ENCODE results near the gene COTL1. TPM values are rescaled to one million over a fixed set of nuclear protein-coding genes. Genes with fewer than 3 reads are reported as not detected.

COTL1 gene
- total and polyA plus RNA-seq, 9 of the 15 experiments (the other 6 are each of a cell fraction or from before 2014, with no cell fraction given) = 27.7 to 185 (median 72.5) TPM

DNA sequence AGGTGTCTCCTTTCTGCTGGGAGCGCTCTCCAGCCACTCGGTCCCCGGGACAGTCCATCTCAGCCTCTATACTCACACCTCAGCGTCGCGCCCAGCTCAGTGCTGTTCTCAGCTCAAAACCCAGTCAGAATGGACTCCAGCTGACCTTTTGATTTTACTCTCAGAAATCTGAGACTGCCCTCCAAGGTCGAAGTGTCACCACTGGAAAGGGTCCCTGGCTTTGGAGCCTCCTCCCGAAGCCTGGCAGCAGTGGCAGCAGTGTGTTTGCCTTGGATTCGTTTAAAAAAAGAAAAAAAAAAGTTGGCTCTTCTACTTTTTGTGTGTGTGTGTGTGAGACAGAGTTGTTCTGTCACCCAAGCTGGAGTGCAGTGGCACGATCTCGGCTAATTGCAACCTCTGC, 40.8 kb upstream of the COTL1 start (continued):
- TF ChIP-seq YBX1 (IDR thresholded peaks at IDR 0.05) = no peak
- no peak for TF ChIP-seq RBM17 (IDR thresholded peaks at IDR 0.05; ENCODE audit: borderline replicate concordance, low read depth, low read length)
- TF ChIP-seq ZC3H8 (IDR thresholded peaks at IDR 0.05) = no peak

DNA sequence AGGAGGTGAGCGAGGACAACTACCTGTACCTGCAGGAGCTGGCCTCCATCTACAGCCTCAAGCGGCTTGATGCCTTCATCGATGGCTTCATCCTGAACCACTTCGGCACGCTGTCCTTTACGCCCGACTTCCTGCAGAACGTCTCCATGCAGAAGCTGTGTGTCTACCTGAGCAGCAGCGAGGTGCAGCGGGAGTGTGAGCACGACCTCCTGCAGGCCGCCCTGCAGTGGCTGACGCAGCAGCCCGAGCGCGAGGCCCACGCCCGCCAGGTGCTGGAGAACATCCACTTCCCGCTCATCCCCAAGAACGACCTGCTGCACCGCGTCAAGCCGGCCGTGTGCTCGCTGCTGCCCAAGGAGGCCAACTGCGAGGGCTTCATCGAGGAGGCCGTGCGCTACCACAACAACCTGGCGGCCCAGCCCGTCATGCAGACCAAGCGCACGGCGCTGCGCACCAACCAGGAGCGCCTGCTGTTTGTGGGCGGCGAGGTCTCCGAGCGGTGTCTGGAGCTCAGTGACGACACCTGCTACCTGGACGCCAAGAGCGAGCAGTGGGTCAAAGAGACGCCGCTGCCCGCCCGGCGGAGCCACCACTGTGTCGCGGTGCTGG, 39.5 kb upstream of the COTL1 start:
- H3K79me2 ChIP-seq (ENCODE audit: control insufficient read depth, insufficient read depth, low read length) = no peaks in the 10 kb centered on the region
- DNase-seq (ENCODE audit: extremely low read depth in 1 of 4, low spot score in 3 of 4) = no peak
- H3K4me1 ChIP-seq (replicated peaks in 1 of 2; ENCODE audit: control insufficient read depth in 2 of 2, insufficient read depth in 2 of 2, low read length in 2 of 2) = peaks cover 0 to 4% of the 10 kb centered on the region in 2 experiments; a peak in 1 of 5 replicates
- ATAC-seq = no peak
- H4K20me1 ChIP-seq (replicated peaks; ENCODE audit: control insufficient read depth, insufficient read depth, low read length) = peaks cover 13% of the 10 kb centered on the region; the same call in 1 of the 2 replicates
- no peak overlapping the region for H3K27ac ChIP-seq (ENCODE audit: extremely low read depth, low read depth, low read length)
- ChIA-PET POLR2A (interaction anchor here (0.6 kb wide), 1 partner anchor 103 kb away, joined by 4 read pairs; no protein-coding TSS in a partner anchor), CTCF (ENCODE audit: low intra/inter-chr PET ratio) (no interaction called here)
- no peak overlapping the region for H2AFZ ChIP-seq (ENCODE audit: low read depth, low read length)
- no peaks in the 10 kb centered on the region for H3K27me3 ChIP-seq (ENCODE audit: control insufficient read depth in 2 of 2, insufficient read depth in 2 of 2, low read length in 2 of 2)
- FAIRE-seq = no peak
- intact Hi-C loops (cut with micrococcal nuclease) = no loop called here
- in situ Hi-C loops (cut with MboI) = no loop called here
- 94% methylated on average over 43 of the region's 50 CpGs for WGBS (ENCODE audit: insufficient coverage, low coverage, missing lambda C conversion rate)
- no peak overlapping the region for H3K9ac ChIP-seq (ENCODE audit: insufficient read depth in 1 of 2, low read depth in 2 of 2, low read length in 2 of 2)
- peaks cover 81% of the 10 kb centered on the region for H3K36me3 ChIP-seq (ENCODE audit: control insufficient read depth, insufficient read depth, low read length)
- no peaks in the 10 kb centered on the region for H3K9me3 ChIP-seq (replicated peaks; ENCODE audit: control insufficient read depth, insufficient read depth, low read depth, low read length)
- TF ChIP-seq HLTF (IDR thresholded peaks at IDR 0.05) = no peak
- TF ChIP-seq, protein P1, sequence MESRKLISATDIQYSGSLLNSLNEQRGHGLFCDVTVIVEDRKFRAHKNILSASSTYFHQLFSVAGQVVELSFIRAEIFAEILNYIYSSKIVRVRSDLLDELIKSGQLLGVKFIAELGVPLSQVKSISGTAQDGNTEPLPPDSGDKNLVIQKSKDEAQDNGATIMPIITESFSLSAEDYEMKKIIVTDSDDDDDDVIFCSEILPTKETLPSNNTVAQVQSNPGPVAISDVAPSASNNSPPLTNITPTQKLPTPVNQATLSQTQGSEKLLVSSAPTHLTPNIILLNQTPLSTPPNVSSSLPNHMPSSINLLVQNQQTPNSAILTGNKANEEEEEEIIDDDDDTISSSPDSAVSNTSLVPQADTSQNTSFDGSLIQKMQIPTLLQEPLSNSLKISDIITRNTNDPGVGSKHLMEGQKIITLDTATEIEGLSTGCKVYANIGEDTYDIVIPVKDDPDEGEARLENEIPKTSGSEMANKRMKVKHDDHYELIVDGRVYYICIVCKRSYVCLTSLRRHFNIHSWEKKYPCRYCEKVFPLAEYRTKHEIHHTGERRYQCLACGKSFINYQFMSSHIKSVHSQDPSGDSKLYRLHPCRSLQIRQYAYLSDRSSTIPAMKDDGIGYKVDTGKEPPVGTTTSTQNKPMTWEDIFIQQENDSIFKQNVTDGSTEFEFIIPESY (CRISPR knock-in tag; IDR thresholded peaks at IDR 0.05) = peak; percentile 78; the same call in 1 of the 2 replicates
- no peak overlapping the region for H3K4me2 ChIP-seq (ENCODE audit: insufficient read depth, low read length)
- H3K9me1 ChIP-seq (ENCODE audit: control insufficient read depth, insufficient read depth, low read length) = no peaks in the 10 kb centered on the region
- no peak overlapping the region for H3K4me3 ChIP-seq
- BruUV-seq (replicated peaks) = no TSS peak

All from K562 (cell line).